PC-3 (cell line): ENCODE data around the gene CALHM6. TPM values are rescaled to one million over a fixed set of nuclear protein-coding genes. Genes with fewer than 3 reads are reported as not detected.

Experiments used
- ATAC-seq: fragments of 200-7000 bp; cut with Tn5 transposase; 2 replicates; pipeline ENCODE4 v1.9.1; 2020; ENCODE audit warnings: mild to moderate bottlenecking, moderate library complexity
- BruUV-seq: library from RNA; stranded (reverse); fragments of 400-500 nt; replicated peaks from 2 replicates; lab custom pipeline; 2021; lab: Mats Ljungman, UMichigan
- CTCF ChIA-PET: fragments of 300-600 bp; sonication (Branson Sonifier 250); formaldehyde crosslinking; loops from one replicate; lab custom pipeline; 2022; ENCODE audit warnings: antibody characterized with exemption; lab: Charles Lee
- POLR2A ChIA-PET: fragments of 300-600 bp; sonication (Branson Sonifier 250); formaldehyde crosslinking; loops from one replicate; lab custom pipeline; 2022; ENCODE audit warnings: antibody characterized with exemption; ENCODE audit not compliant: unreplicated experiment; lab: Charles Lee
- DNase-seq: peaks from one replicate; pipeline ENCODE4 v3.0.0-alpha.2; 2015
- H2AFZ ChIP-seq: fragments of 300-600 bp; sonication (generic); 2 replicates; pipeline ENCODE4 v1.6.0; 2016; ENCODE audit warnings: antibody characterized with exemption, low read length
- H3F3A ChIP-seq: fragments of 300-600 bp; sonication (generic); one replicate; pipeline ENCODE4 v1.6.0; 2017; ENCODE audit warnings: antibody characterized with exemption, low read length, control low read depth, mild to moderate bottlenecking; ENCODE audit not compliant: unreplicated experiment
- H3K27ac ChIP-seq: fragments of 300-600 bp; sonication (generic); 2 replicates; pipeline ENCODE4 v1.5.1; 2016; ENCODE audit warnings: mild to moderate bottlenecking, low read length
- H3K27me3 ChIP-seq: fragments of 300-600 bp; sonication (generic); 2 replicates; pipeline ENCODE4 v1.6.1; 2016; ENCODE audit warnings: low read length, mixed read lengths
- H3K36me3 ChIP-seq: fragments of 300-600 bp; sonication (generic); 2 replicates; pipeline ENCODE4 v1.6.1; 2016; ENCODE audit warnings: low read depth, mixed run types, low read length, mixed read lengths
- H3K4me1 ChIP-seq: fragments of 300-600 bp; sonication (generic); 2 replicates; pipeline ENCODE4 v1.5.1; 2016; ENCODE audit warnings: low read length; ENCODE audit not compliant: insufficient read depth
- H3K4me2 ChIP-seq: fragments of 300-600 bp; sonication (generic); 2 replicates; pipeline ENCODE4 v1.6.0; 2016; ENCODE audit warnings: low read length
- H3K4me3 ChIP-seq: fragments of 300-600 bp; sonication (generic); 2 replicates; pipeline ENCODE4 v1.5.1; 2016; ENCODE audit warnings: mild to moderate bottlenecking, low read length, mixed read lengths
- H3K79me2 ChIP-seq: fragments of 300-600 bp; sonication (generic); 2 replicates; pipeline ENCODE4 v1.6.1; 2017; ENCODE audit warnings: low read length, mixed read lengths
- H3K9ac ChIP-seq: fragments of 300-600 bp; sonication (generic); 2 replicates; pipeline ENCODE4 v1.6.0; 2016; ENCODE audit warnings: mild to moderate bottlenecking, low read length
- H3K9me2 ChIP-seq: fragments of 300-600 bp; sonication (generic); replicated peaks from 2 replicates; pipeline ENCODE4 v1.6.1; 2016; ENCODE audit warnings: mixed run types, low read length, mixed read lengths
- H3K9me3 ChIP-seq: fragments of 300-600 bp; sonication (generic); 2 replicates; pipeline ENCODE4 v1.6.1; 2016; ENCODE audit warnings: low read length, mixed read lengths
- H4K20me1 ChIP-seq: fragments of 300-600 bp; sonication (generic); 2 replicates; pipeline ENCODE4 v1.6.1; 2016; ENCODE audit warnings: low read length, mixed read lengths
- EZH2 ChIP-seq: fragments of 300-600 bp; sonication (generic); IDR thresholded peaks from one replicate; pipeline ENCODE4 v1.6.1; 2017; ENCODE audit warnings: antibody characterized with exemption, mild to moderate bottlenecking, low read length; ENCODE audit not compliant: unreplicated experiment
- EZH2phosphoT487 ChIP-seq: fragments of 300-600 bp; sonication (generic); IDR thresholded peaks from 2 replicates; pipeline ENCODE4 v1.6.1; 2018; ENCODE audit warnings: mild to moderate bottlenecking, antibody characterized with exemption, low read length, borderline replicate concordance
- intact Hi-C: fragments of 100-400 bp; cut with micrococcal nuclease; formaldehyde crosslinking; loops from 2 replicates; pipeline ENCODE4 v1.9.0; 2023
- total RNA-seq: library from RNA; depleted of rRNA; stranded (reverse); fragments of >200 nt; gene quantifications from 2 replicates; pipeline ENCODE4 v1.2.3, GENCODE V29; 2014
- TF ChIP-seq, protein P1 (sequence below): fragments of 300-600 bp; sonication (generic); conservative IDR thresholded peaks from 2 replicates; pipeline ENCODE4 v1.5.1; 2017; ENCODE audit warnings: antibody characterized with exemption, low read depth, mild to moderate bottlenecking, low read length

CALHM6 gene
- total RNA-seq, 1 experiment from 2014 or later, result not detected

DNA sequence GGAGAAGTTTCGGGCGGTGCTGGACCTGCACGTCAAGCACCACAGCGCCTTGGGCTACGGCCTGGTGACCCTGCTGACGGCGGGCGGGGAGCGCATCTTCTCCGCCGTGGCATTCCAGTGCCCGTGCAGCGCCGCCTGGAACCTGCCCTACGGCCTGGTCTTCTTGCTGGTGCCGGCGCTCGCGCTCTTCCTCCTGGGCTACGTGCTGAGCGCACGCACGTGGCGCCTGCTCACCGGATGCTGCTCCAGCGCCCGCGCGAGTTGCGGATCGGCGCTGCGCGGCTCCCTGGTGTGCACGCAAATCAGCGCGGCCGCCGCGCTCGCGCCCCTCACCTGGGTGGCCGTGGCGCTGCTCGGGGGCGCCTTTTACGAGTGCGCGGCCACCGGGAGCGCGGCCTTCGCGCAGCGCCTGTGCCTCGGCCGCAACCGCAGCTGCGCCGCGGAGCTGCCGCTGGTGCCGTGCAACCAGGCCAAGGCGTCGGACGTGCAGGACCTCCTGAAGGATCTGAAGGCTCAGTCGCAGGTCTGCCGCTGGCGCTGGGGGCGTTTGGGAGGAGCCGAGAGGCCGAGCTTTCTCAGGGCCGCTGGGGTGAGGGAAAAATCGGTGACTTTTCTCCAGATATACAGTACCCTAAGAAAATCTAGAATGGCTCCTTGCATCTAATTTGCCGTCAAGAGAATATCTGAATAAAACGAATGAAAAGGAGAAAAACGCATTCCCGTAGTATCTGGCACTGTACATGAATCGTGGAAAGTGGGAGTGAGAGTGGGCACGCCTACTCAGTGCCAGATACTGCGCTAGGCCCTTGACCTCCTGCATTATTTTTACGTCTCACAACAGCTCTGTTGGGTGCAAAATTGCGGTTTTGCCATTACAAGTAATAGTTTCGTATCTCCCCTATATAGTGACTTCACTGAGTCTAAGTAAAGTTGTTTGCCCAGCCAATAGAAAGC, 1.0 kb downstream of the CALHM6 start:
- Histone ChIP-seq H3K4me2 (no peak overlapping the region), H3K9me2 (no peaks in the 10 kb centered on the region), H3K27ac (no peak overlapping the region), H3K36me3 (no peaks in the 10 kb centered on the region), H3K79me2 (no peaks in the 10 kb centered on the region), H4K20me1 (no peaks in the 10 kb centered on the region), H2AFZ (no peak overlapping the region), H3K4me1 (no peaks in the 10 kb centered on the region), H3F3A (no peaks in the 10 kb centered on the region), H3K9ac (no peak overlapping the region), H3K27me3 (peaks cover 22% of the 10 kb centered on the region), H3K4me3 (no peak overlapping the region), H3K9me3 (no peaks in the 10 kb centered on the region)
- ChIA-PET POLR2A (no interaction called here), CTCF (no interaction called here)
- ATAC-seq (0 out of 2 replicates have a peak, but pooled peaks have one; percentile 27), DNase-seq (no peak)
- no TSS peak for BruUV-seq
- intact Hi-C loops, result no loop called here
- TF ChIP-seq, protein P1, sequence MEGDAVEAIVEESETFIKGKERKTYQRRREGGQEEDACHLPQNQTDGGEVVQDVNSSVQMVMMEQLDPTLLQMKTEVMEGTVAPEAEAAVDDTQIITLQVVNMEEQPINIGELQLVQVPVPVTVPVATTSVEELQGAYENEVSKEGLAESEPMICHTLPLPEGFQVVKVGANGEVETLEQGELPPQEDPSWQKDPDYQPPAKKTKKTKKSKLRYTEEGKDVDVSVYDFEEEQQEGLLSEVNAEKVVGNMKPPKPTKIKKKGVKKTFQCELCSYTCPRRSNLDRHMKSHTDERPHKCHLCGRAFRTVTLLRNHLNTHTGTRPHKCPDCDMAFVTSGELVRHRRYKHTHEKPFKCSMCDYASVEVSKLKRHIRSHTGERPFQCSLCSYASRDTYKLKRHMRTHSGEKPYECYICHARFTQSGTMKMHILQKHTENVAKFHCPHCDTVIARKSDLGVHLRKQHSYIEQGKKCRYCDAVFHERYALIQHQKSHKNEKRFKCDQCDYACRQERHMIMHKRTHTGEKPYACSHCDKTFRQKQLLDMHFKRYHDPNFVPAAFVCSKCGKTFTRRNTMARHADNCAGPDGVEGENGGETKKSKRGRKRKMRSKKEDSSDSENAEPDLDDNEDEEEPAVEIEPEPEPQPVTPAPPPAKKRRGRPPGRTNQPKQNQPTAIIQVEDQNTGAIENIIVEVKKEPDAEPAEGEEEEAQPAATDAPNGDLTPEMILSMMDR, result no peak
- no peak for TF ChIP-seq EZH2
- no peak for TF ChIP-seq EZH2phosphoT487

DNA sequence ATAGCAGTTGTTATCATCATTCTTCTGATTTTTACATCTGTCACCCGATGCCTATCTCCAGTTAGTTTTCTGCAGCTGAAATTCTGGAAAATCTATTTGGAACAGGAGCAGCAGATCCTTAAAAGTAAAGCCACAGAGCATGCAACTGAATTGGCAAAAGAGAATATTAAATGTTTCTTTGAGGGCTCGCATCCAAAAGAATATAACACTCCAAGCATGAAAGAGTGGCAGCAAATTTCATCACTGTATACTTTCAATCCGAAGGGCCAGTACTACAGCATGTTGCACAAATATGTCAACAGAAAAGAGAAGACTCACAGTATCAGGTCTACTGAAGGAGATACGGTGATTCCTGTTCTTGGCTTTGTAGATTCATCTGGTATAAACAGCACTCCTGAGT, 2.1 kb downstream of the CALHM6 start:
- H4K20me1 ChIP-seq, result no peaks in the 10 kb centered on the region
- no peak for TF ChIP-seq EZH2phosphoT487
- TF ChIP-seq EZH2, result no peak
- TF ChIP-seq, protein P1, result no peak
- intact Hi-C loops, result no loop called here
- no peaks in the 10 kb centered on the region for H3K9me3 ChIP-seq
- no peak overlapping the region for H3K4me2 ChIP-seq
- POLR2A ChIA-PET, result no interaction called here
- DNase-seq (no peak), ATAC-seq (no peak)
- peaks cover 22% of the 10 kb centered on the region for H3K27me3 ChIP-seq
- H3K79me2 ChIP-seq, result no peaks in the 10 kb centered on the region
- H3K27ac ChIP-seq, result no peak overlapping the region
- BruUV-seq, result no TSS peak
- no peaks in the 10 kb centered on the region for H3K36me3 ChIP-seq
- H2AFZ ChIP-seq, result no peak overlapping the region
- no peaks in the 10 kb centered on the region for H3K9me2 ChIP-seq
- H3F3A ChIP-seq, result no peaks in the 10 kb centered on the region
- H3K9ac ChIP-seq, result no peak overlapping the region
- CTCF ChIA-PET, result no interaction called here
- no peak overlapping the region for H3K4me3 ChIP-seq
- H3K4me1 ChIP-seq, result no peaks in the 10 kb centered on the region

DNA sequence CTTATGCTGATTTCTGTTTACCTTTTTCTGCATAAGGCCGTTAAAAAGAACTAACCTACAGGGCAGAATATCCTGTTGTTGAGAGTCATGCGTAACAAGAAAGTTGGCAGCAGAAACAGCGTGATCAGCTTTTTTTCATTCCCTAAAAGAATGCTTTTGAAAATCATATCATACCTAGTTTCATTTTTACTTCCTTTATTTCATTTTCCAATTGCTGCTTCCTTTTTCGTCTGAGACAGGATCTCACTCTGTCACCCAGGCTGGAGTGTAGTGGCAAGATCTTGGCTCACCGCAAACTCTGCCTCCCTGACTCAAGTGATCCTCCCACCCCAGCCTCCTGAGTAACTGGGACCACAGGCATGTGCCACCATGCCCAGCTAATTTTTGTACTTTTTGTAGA, 4.1 kb downstream of the CALHM6 start:
- intact Hi-C loops, result no loop called here
- no peaks in the 10 kb centered on the region for H3K9me3 ChIP-seq
- no TSS peak for BruUV-seq
- ChIA-PET CTCF (no interaction called here), POLR2A (no interaction called here)
- no peaks in the 10 kb centered on the region for H4K20me1 ChIP-seq
- ATAC-seq, result no peak
- H3K4me3 ChIP-seq, result no peak overlapping the region
- H3K9me2 ChIP-seq, result no peaks in the 10 kb centered on the region
- no peaks in the 10 kb centered on the region for H3F3A ChIP-seq
- H3K4me1 ChIP-seq, result no peaks in the 10 kb centered on the region
- H2AFZ ChIP-seq, result no peak overlapping the region
- H3K79me2 ChIP-seq, result no peaks in the 10 kb centered on the region
- H3K4me2 ChIP-seq, result no peak overlapping the region
- H3K27ac ChIP-seq, result no peak overlapping the region
- TF ChIP-seq, protein P1, result no peak
- TF ChIP-seq EZH2phosphoT487 (no peak), EZH2 (no peak)
- no peak for DNase-seq
- H3K36me3 ChIP-seq, result no peaks in the 10 kb centered on the region
- no peak overlapping the region for H3K9ac ChIP-seq
- peaks cover 22% of the 10 kb centered on the region for H3K27me3 ChIP-seq
